HG02610 (cell line): Measurements from ENCODE around the gene STX8.
"Not testable (repeated sequence)": the region's sequence is repeated elsewhere in the genome, so short reads cannot be mapped to it uniquely, and the experiment has no call there.

Experiments used
- ATAC-seq: cut with Tn5 transposase; IDR thresholded peaks from one replicate; pipeline ENCODE4 v1.9.1; 2021; ENCODE audit warnings: mild to moderate bottlenecking, moderate library complexity; ENCODE audit not compliant: unreplicated experiment

Gene STX8

DNA sequence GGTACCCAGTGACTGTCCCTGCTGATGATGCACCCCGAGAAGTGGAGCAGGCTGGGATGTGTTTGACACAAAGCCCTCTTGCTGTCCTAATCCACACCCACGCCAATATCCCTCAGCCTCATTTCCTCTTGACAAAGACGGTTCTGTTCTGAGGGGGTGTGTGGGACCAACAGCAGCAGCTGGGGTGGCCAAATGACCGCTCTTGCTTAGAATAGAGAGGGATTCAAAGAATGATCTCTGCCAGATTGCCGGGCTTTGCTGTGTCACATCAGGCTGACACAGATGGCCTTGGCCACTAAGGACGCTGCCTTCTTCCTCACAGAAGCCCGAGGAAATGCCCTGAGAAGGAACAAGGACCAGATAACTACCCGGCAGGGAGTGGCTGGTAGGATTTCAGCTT, 303.6 kb downstream of the STX8 start:
- no peak for ATAC-seq

DNA sequence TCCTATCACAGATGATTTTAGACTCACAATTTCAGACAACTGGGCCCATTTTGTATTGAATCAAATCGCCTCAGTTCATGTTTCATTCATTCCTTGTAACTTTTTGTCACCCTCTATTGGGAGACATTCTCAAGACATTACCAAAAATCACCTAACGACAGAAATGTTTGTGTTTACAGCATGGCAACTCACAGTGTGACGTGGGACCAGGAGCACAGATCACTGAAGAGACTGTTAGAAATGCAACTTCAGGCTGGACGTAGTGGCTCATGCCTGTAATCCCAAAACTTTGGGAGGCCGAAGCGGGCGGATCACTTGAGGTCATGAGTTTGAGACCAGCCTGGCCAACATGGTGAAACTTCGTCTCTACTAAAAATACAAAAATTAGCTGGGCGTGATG, 304.7 kb downstream of the STX8 start:
- no peak for ATAC-seq

DNA sequence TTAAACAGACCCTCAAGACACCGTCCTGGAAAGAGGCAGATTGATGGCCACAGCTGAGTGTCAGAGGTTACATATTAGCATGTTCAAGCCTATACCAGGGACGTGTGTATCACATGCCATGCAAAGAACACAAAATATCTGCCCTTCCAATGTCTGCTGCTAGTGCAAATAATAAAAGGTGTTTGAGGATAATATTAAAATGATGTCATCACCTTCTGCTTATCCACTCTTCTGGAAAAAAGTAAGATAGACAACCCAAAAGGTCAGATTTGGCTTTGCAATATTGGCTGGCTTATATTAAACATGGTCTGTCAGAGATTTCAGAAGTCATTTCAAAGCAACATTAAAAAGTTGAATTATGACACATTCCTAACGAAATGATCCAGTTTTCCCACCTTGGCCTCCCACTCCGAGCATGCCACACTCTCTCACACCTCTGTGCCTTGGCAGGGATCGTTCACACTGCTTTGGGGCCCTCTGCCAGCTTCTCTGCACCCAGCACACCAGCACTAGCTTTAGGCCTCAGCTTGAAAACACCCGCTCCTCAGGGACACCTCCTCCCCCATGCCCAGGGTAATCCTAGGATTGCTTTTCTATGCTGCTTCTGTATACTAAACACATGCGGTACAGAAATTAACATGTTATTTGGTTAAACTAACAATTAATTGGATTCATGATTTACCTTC, 306.1 kb downstream of the STX8 start:
- ATAC-seq: no peak

DNA sequence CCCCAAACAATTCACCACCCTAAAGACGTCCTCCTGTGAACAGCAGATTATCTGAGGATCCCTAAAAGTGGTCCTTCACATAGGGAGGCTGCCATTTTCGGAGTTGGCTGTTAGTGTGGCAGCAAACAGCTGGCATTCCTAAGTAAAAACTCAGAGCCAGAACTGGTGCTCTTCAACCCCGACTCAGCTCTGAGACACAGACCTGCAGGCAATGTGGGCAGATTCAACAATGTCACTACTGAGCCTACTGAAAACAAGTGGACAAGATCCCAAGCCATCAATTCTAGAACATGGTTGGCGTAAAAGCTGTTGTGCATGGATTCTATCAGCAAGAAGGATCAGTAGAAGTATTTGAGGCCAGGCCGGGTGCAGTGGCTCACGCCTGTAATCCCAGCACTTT, 307.1 kb downstream of the STX8 start:
- no peak for ATAC-seq

DNA sequence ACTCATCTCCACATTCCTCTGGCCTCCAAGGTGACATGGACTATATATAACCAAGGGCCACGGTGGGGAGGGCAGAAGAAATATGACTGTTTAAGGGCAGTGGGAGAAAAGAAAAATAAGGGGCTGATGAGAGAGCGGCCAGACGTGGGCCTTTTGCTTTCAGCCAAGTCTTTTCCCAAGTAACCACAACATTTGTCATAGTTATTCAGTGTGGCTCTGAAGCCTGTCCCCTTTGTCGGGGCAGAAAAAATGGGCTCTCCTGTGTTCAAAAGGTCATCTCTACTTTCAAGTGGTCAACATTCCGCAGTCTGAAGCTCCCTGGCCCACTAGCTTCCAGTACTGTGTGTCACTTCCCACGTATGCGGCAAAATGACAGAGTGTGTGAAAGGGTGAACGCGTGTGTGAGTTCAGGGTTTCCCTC, 308.9 kb downstream of the STX8 start:
- ATAC-seq: no peak

DNA sequence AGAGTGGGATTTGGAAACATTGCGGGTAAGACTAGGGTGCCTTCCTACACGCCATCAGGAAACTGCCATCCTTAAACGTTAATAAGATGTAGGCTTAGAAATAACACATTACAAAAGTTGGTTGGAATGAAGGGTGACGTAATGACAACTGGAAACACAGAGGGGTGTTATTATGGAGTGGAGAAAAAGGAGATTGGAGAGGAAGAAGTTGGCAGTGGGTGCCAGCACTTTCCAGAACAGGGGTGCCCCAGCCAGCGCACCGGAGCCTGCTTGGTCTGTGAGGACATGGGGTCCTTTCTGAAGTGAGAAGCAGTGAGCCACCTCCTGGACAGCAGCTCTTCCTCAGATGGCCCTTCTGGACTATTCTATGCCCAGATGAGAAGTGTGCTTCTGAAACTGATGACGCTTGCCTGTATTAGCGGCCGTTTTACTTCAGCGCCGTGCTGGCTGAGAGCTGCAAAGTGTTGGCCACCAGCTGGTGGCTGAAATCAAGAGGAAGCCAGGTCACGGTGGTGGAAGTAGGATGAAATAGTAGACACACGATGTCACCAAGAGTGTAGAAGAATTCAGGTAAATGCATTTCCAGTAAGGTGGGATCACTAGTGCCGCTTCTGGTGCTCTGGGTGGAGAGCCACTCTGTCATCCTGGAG, 309.5 kb downstream of the STX8 start:
- no peak for ATAC-seq

DNA sequence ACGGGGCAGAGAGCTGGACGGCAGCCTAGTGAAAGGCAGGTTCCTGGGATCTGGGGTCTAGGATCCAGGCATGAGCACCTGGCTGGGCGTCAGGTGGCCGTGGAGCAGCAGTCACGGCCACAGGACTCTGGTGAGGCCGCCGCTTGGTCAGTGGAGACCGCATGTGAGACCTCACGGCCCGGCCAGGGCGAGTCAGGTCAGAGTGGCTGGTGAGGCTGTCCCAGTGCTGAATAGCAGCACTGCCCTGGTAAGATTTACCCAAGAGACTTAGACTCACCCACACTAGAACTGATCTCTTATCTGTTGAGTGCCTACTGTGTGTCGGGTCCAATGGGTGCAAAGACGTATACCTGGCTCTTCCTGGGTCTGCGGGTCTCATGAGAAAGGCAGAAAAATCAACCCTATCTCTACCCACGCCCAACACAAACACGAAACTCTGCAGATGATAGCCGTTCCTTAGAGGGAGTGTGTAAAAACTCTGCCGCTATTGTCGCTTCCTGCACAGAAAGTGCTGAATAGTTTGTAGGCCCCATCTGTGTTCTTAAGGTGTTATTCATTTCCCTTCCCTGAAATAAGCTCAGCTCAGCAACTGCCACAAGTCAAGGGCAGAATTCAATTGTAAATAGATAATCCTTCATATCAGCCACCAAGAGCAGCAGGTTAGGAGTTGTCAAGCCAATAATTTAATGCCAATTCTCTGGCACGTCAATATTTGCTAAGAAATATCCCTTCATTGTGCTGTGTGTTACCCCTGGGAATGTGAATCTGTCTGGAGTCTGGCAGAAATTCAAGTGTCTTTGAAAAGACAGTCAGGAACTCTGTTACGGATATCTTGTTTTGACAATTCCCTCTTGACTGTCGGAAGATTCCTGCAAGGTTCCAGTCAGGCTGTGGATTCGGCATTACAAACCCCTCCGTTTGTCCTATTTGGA, 314.3 kb downstream of the STX8 start:
- no peak for ATAC-seq

DNA sequence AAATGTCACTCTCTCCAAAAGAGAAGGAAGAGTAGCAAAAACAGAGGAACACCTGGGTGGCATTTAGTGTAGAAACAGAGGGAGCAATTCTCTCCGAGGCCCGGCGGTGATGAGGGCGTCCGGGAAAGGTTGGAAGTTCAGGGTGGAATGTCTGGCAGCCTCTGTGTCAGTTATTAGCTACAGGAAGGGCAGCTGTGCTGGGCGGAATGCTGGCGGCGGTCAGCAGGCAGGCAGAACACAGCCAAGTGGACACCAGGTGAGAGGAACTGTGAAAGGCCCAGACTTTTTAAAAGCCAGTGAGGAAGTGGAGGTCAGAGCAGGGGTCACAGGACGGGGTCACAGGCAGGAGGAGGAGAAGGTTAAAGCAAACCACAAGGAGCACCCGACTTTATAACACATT, 316.2 kb downstream of the STX8 start:
- ATAC-seq: no peak

DNA sequence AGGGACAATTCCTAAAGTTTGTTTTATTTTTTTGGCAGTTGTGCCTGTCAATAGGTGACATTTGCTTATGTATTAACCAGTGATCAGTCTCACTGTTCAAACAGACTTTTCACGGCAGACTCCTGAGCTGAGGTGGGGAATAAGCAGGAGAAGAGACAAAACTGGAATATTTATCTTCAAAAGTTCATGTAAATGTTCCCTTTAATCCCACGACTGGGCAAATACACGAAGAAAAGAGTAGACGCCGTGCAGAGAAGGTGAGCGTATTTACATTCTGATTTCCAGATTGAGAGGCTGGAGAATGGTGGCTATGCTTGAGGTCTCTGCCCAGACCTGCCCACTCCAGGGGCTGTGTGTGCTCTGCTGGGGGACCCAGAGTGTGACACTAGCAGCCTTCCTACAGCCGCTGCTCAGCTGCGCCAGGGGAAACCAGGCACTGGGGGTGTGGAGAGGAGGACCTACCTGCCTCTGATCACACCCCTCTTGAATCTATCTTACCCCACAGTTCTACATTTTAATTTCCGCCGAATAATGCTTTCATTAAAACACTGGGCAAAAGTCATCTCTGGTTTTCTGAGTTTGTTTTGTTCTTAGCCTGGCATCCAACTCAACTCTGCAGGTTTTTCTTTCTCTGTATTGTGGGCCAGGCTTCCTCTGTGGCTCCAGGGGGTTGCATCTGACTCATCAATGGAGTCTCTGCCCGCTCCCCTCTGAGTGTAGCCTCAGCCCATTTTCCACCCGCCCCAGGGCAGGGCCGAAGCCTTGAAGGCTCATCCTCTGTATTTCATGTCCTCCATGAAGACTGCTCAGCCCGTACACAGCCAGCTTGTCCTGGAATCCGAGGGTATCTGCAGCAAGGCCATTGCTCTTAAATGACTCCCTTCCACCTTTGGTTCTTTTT, 317.3 kb downstream of the STX8 start:
- no peak for ATAC-seq

DNA sequence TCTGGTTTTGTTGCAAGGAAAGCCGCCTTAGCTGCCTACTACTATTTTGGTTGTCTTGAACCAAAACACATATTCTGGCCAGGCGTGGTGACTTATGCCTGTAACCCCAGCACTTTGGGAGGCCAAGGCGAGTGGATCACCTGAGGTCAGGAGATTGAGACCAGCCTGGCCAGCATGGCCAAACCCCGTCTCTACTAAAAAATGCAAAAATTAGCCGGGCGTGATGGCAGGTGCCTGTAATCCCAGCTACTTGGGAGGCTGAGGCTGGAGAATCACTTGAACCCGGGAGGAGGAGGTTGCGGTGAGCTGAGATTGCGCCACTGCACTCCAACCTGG, 318.0 kb downstream of the STX8 start:
- ATAC-seq: not testable (repeated sequence)

DNA sequence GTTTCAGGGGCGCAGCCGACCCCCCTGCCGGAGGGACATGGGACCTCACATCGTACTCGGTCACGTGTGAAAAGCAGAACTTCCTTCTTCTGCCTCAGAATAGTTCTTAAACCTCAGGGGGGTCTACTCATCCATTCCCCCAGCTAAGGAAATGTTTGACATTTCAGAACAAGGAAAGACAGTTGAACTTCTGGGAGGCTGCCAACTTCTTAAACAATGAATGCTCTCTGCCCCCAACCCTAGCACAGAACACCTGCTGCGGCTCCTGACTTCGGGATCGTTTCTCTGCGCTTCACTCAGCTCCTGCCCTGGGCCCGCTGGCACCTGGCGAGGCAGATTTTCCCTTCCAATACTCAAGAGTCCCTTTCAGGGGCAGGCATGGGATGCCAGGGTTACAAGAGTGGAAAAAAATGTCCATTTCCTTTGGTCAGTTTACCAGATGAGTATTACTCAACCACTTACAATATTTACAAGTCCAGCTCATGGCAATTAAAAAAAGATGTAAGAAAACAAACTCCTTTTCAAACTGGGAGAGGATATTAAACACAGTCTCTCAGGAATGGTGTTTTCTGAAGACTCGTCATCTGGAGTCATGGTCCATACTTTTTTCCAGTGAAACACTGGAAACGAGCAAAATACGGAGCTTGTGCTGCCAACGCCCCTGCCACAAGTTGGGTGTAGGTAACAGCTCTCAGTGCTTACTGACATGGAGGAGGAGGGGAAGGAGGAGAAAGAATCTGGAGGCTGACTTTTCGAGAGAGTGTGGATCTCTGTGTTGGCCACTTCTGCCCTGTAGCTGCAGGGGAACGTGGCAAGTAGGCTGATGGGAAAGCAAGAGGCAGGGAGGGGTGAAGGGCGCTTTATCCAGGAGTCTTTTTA, 318.6 kb downstream of the STX8 start:
- no peak for ATAC-seq

DNA sequence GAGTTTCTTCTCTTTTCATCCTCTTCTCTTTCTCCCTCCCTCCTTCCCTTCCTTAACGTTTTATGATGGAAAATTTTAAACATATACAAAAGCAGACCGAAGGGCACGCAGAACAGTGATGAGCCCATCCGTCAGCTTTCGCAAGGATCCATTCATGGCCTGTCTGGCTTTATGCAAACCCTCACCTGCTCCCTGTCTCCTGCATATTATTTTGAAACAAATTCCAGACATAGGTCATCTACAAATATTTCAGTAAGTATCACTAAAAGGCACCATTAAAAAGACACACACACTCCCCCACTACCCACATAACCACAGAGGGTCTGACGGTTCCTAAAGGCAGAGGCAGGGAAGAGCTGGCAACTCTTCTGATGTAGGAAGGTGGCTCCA, 319.3 kb downstream of the STX8 start:
- no peak for ATAC-seq

DNA sequence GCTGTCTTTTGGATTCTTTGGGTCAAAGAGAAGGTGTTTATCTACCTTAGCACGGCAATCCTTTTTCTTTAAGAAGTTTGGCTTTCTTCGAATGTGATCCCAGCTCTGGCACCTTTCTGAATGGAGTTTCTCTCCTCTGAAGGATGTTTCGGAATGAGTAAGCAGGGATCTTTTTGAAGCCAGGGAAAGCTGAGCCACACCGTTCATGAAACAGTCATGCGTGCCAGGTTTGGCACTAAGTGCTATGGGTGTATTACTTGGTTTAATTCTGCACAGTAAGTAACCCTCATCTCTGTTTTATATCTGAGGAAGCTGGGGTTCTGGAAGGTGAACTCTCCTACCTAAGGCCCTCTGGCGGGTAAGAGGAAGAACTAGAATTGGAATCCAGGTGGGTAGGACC, 319.8 kb downstream of the STX8 start:
- no peak for ATAC-seq

DNA sequence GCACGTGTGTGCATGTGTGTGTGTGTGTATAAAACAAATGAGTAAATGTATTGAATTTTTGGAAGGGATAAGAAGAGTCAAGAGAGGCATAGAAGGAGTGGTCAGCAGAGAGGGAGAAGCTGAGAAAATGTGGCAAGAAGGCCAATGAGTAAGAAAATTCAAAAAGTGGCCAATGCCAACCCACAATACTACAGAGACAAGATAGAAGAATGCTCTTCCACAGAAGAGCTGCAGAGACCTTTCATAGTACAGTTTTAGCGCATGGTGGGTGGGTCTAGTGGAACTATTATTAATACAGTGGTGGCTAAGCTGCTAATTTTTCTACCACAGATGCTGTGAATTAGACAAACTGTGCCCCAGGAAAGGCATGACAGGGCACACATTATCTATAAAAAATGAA, 320.8 kb downstream of the STX8 start:
- no peak for ATAC-seq

DNA sequence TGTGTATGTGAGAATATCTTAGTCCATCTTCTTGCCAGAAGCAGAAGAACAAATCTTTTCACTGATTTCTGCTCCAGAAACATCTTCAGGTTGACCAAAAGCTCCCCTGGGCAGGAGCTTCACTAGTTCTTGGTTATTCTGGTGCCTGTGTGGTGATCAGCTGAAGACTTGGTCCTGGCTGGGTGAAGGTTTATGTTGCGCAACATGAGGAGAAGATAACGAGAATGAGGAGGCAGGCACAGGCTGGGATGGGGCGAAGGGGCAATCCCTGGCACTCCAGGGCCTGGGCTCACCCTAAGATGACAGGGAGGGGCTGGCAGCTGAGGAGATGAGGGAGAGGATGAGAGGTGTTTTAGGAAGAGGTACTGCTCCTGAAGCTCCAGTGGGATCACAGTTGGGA, 322.3 kb downstream of the STX8 start:
- ATAC-seq: no peak

DNA sequence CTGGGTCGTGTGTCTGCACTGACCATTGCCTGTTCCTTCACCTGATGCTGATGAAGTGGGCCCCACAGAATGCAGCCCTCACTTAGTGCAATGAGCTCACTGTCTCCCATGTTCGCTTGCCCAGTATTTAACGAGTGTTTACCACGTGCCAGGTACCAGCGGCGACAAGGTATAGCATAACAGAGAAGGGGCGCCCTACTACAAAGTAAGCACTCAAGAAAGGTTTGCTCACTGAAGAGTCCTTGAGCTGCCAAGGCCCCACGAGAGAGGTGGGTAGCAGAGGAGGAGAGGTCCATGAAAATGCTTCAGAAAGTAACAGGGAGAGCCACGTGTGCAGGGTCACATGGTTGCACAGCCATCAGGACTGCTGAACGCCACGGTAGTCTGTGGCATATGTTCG, 324.3 kb downstream of the STX8 start:
- ATAC-seq: no peak

DNA sequence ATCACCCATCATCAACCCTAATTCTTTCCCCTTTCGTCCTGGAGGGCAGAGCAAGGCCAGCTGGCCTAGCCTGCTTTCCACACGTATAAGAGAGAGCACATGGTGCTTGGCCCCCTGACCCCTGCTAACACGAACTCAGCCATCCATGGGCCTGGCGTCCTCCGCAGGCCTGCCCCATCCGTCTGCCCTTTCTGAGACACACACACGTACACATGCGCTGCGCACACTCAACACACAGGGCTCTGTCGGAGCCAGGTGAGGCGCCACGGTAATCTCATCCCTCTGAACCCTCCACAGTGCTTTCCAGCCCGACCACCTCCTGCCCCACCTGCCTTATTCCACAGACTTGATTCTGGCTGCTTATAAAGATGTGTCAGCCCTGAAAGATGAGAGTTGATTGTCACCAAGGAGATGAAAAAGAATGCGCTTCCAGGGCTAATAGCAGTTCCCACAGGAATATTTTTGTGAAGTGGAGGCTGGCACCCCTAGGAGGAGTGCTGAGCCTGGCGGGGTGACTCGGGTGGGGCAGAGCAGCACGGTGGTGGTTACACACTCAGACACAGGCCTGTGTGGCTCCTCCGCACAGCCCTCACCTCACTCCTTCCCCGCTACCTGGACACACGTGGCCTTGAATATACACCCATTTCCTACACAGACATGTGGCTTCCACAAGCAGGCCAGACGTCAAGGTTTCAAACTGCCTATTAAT, 326.2 kb downstream of the STX8 start:
- ATAC-seq: no peak

DNA sequence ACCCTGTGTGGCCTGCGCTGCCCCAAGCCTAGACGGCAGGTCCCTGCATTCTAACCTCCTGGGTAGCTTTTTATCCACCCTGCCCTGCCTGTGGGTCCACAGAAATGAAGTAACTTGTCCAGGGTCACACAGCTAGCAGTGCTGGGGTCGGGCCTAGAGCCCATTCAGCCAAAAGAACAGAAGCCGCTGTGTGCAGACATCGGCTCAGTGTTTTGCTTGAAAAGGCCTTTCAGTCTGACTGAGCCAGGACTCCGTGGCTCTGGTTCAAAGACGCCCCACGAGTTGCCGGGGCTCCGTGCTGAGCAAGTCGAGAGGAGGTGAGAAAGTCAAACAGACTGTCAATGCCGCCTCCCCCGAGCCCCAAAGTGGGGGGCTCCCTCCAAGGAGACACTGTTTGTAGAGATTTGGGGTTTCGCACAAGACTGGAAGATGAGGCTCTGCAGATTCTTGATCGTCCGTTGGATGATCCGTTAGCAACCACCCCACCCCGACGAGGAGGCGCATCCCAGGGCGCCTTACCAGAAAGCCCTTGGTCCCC, 328.1 kb downstream of the STX8 start:
- ATAC-seq: no peak
